ENCODE measurements around the gene TMEM202. TPM values are rescaled to one million over a fixed set of nuclear protein-coding genes. Genes with fewer than 3 reads are reported as not detected.

The TMEM202 gene
- total RNA-seq, 1 experiment from 2014 or later = not detected

- H3K9me3 ChIP-seq (ENCODE audit: insufficient read depth, low read depth) = no peaks in the 10 kb centered on the region
- no peaks in the 10 kb centered on the region for H3F3A ChIP-seq (ENCODE audit: insufficient read depth, low read depth)
- H3K27ac ChIP-seq = no peak overlapping the region
- 0 out of 2 replicates have a peak, but pooled peaks cover 12% of the 10 kb centered on the region for H4K20me1 ChIP-seq (ENCODE audit: insufficient read depth)
- no peak overlapping the region for H3K4me3 ChIP-seq
- BruUV-seq (replicated peaks) = no TSS peak
- ChIA-PET POLR2A (ENCODE audit: unreplicated experiment) (no interaction called here), CTCF (no interaction called here)
- intact Hi-C loops (cut with micrococcal nuclease; ENCODE audit: unreplicated experiment) = no loop called here
- H3K79me2 ChIP-seq (ENCODE audit: low read depth) = peaks cover 28% of the 10 kb centered on the region
- peaks cover 10% of the 10 kb centered on the region for H3K4me1 ChIP-seq (replicated peaks; ENCODE audit: insufficient read depth)
- no peaks in the 10 kb centered on the region for H3K27me3 ChIP-seq (ENCODE audit: insufficient read depth, low read depth)
- DNase-seq = no peak
- H3K9me2 ChIP-seq (ENCODE audit: insufficient read depth) = no peaks in the 10 kb centered on the region
- no peak overlapping the region for H2AFZ ChIP-seq
- TF ChIP-seq CTCF (conservative IDR thresholded peaks at IDR 0.05) = no peak
- no peak for TF ChIP-seq EZH2 (IDR thresholded peaks at IDR 0.05; ENCODE audit: low read depth)
- no peaks in the 10 kb centered on the region for H3K36me3 ChIP-seq (ENCODE audit: low read depth)
- no peak overlapping the region for H3K4me2 ChIP-seq
Observed at GRCh38 chr15:72369964-72370363, 28.1 kb upstream of the TMEM202 start.

GRCh38 chr15:72372361-72372760 is 25.7 kb upstream of the TMEM202 start:
- Histone ChIP-seq H3K9me3 (ENCODE audit: insufficient read depth, low read depth) (no peaks in the 10 kb centered on the region), H3K79me2 (ENCODE audit: low read depth) (peaks cover 36% of the 10 kb centered on the region), H2AFZ (no peak overlapping the region), H3K27me3 (ENCODE audit: insufficient read depth, low read depth) (no peaks in the 10 kb centered on the region), H3K4me2 (no peak overlapping the region), H3K9me2 (ENCODE audit: insufficient read depth) (no peaks in the 10 kb centered on the region), H3K4me3 (no peak overlapping the region), H4K20me1 (ENCODE audit: insufficient read depth) (0 out of 2 replicates have a peak, but pooled peaks cover 4% of the 10 kb centered on the region), H3K4me1 (replicated peaks; ENCODE audit: insufficient read depth) (peaks cover 16% of the 10 kb centered on the region), H3K27ac (no peak overlapping the region), H3K36me3 (ENCODE audit: low read depth) (no peaks in the 10 kb centered on the region), H3F3A (ENCODE audit: insufficient read depth, low read depth) (peaks cover 8% of the 10 kb centered on the region; the same call in 1 of the 2 replicates)
- no TSS peak for BruUV-seq (replicated peaks)
- CTCF ChIA-PET = no interaction called here
- intact Hi-C loops (cut with micrococcal nuclease; ENCODE audit: unreplicated experiment) = no loop called here
- no peak for DNase-seq
- no peak for TF ChIP-seq CTCF (conservative IDR thresholded peaks at IDR 0.05)
- TF ChIP-seq EZH2 (IDR thresholded peaks at IDR 0.05; ENCODE audit: low read depth) = no peak
- POLR2A ChIA-PET (ENCODE audit: unreplicated experiment) = no interaction called here

- no TSS peak for BruUV-seq (replicated peaks)
- POLR2A ChIA-PET (ENCODE audit: unreplicated experiment) = interaction anchor here (0.6 to 0.7 kb wide), 3 partner anchors 149 to 1080 kb away, joined by 4 to 6 read pairs (median 4); no protein-coding TSS in a partner anchor
- no peak for TF ChIP-seq EZH2 (IDR thresholded peaks at IDR 0.05; ENCODE audit: low read depth)
- TF ChIP-seq CTCF (conservative IDR thresholded peaks at IDR 0.05) = no peak
- no peaks in the 10 kb centered on the region for H3K27me3 ChIP-seq (ENCODE audit: insufficient read depth, low read depth)
- peak overlapping the region; percentile 73 for H3K27ac ChIP-seq
- peaks cover 36% of the 10 kb centered on the region for H3K79me2 ChIP-seq (ENCODE audit: low read depth)
- CTCF ChIA-PET = interaction anchor here (0.5 kb wide), 1 partner anchor 313 kb away, joined by 3 read pairs; no protein-coding TSS in a partner anchor
- peak overlapping the region; percentile 97 for H2AFZ ChIP-seq
- peak overlapping the region; percentile 84 for H3K4me3 ChIP-seq
- H3K4me2 ChIP-seq = peak overlapping the region; percentile 89
- H3K9me2 ChIP-seq (ENCODE audit: insufficient read depth) = no peaks in the 10 kb centered on the region
- H4K20me1 ChIP-seq (ENCODE audit: insufficient read depth) = no peaks in the 10 kb centered on the region
- intact Hi-C loops (cut with micrococcal nuclease; ENCODE audit: unreplicated experiment) = no loop called here
- H3K9me3 ChIP-seq (ENCODE audit: insufficient read depth, low read depth) = no peaks in the 10 kb centered on the region
- peak in 1 of 2 experiments; percentile 62 for DNase-seq
- H3F3A ChIP-seq (ENCODE audit: insufficient read depth, low read depth) = peaks cover 8% of the 10 kb centered on the region; the same call in 1 of the 2 replicates
- H3K4me1 ChIP-seq (replicated peaks; ENCODE audit: insufficient read depth) = peaks cover 16% of the 10 kb centered on the region
- no peaks in the 10 kb centered on the region for H3K36me3 ChIP-seq (ENCODE audit: low read depth)
Observed at GRCh38 chr15:72375501-72375845, 22.6 kb upstream of the TMEM202 start.
